GM18519 (cell line): ENCODE results near the gene MACROD2.
A peak's percentile ranks its signal among the peaks of the same experiment; 100 is the strongest.

Experiments
- ATAC-seq: cut with Tn5 transposase; IDR thresholded peaks from one replicate; pipeline ENCODE4 v1.9.1; 2021; ENCODE audit warnings: mild to moderate bottlenecking, moderate library complexity; ENCODE audit not compliant: unreplicated experiment, low FRiP score

MACROD2 gene

GRCh38 chr20:15256676-15257568 lies 1261.6 kb downstream of the MACROD2 start:
- ATAC-seq, result no peak

- ATAC-seq, result no peak
Measured at GRCh38 chr20:15257569-15257870, 1262.2 kb downstream of the MACROD2 start.

DNA sequence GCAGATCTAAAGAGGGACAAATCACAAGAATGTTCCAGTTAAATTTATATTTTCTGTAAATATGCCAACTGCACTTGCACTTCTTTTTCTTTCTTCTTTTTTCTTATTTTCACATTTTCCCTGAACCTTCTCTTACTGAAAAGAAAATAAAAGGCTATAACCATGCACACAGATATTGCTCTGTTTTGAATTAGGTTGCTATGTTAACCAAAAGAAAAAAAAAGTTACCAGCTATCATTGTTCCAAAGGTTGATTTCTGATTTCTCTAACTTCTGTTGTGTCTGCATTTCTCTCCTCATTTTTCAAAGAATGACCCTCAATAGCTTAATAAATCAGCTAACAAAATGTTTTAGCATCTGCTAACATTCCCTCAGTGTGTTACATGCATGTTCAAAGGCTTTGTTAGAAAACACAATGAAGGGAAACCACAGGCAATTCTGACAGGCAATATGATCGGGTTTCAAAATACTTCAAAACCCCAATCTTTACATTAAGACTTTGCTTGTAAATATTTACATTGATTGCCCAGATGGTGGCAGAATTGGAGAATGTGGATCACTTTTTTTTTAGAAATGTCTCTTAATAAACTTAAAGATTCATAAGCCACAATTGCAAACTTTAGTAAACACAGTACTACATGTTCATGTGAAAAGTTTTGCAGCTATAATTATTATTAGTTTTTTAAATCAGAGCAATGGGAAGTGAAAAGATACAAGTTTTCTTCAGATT lies 1270.4 kb downstream of the MACROD2 start:
- ATAC-seq, result no peak

- no peak for ATAC-seq
Measured at GRCh38 chr20:15267935-15268334, 1272.6 kb downstream of the MACROD2 start.

DNA sequence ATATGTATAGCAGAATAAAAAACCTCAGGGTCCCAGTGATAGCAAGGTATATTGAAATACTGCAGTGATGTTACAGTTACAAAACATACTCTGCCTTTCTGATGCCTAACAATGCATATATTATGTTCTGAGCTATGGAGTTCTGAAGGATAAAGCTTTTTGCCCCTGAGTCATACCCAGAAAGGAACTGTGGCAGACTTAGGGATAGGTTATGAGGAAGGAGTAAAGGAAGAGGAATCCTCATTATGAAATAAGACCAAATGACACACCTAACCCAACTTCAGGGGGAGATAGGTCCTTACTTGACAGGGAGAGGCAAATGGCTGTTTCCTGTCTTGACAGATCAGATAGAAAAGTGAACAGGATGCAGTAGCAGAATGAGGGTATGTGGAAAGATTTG lies 1282.7 kb downstream of the MACROD2 start:
- no peak for ATAC-seq

DNA sequence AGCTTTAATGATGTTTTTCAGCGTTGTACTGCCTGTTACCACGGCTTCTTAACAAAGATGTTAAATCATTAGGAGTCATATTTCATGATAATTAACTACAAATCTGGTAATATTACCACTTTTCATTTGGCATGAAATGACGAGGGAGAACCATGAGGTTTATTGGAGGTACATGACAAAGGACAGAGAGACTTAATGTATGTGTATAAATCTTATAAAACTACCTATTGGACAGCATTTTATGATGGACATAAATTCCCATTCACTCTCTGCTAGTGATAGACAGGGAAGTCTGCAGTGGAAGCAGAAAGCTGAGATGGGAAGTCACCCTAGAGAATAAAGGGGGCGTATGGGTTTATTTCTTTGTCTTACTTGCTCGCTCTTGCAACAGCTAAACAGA lies 1292.0 kb downstream of the MACROD2 start:
- ATAC-seq, result no peak

DNA sequence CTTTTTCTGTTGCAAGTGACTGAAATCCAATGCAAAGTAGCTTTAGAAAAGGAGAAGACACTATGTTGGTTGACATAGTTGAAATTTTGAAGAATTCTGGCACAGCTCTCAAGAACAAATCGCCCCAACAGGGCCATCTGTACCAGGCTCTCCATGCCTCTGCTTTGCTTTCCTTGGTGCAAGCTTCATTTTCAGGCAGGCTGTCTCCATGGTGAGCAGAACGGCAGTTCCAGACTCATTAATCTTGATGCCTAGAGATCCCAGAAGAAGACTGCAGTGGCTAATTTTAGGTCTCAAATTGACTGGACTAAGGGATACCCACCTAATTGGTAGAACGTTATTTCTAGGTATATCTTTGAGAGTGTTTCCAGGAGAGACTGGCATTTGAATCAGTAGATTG lies 1292.8 kb downstream of the MACROD2 start:
- ATAC-seq, result no peak

GRCh38 chr20:15289337-15289736 lies 1294.0 kb downstream of the MACROD2 start:
- no peak for ATAC-seq

DNA sequence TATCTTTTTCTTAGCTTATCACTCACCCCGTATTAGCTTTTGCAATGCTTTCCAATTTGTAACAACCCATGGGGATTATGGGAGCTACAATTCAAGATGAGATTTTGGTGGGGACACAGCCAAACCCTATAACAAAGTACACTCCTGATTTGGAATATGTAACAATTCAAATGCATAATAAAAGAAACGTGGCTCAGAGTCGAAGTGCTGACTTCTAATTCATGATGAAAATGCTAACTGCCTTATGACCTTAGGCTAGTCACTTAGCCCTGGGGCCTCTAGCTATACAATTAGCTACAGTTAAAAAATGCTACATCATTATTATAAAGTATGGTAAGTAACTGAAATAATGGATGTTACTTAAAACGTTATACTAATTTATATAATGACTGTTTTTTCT lies 1297.1 kb downstream of the MACROD2 start:
- ATAC-seq, result no peak

GRCh38 chr20:15296422-15296821 lies 1301.1 kb downstream of the MACROD2 start:
- no peak for ATAC-seq

- no peak for ATAC-seq
Measured at GRCh38 chr20:15297059-15297875, 1302.0 kb downstream of the MACROD2 start.

GRCh38 chr20:15302075-15302474 lies 1306.8 kb downstream of the MACROD2 start:
- no peak for ATAC-seq

GRCh38 chr20:15310361-15310760 lies 1315.0 kb downstream of the MACROD2 start:
- no peak for ATAC-seq

DNA sequence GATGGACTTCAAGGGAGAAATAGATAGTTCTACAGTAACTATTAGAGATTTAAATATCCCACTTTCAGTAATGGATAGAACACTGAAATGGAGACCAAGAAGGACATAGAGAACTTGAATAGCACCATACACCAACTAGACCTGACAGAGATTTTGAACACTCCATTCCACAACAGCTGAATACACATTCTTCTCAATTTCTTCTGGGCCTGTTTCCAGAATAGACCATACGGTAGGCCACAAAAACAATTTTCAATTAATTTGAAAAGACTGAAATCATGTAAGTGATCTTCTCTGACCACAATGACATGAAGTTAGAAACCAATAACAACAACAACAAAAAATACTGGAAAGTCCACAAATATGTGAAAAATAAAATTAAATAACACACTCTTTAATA lies 1321.2 kb downstream of the MACROD2 start:
- no peak for ATAC-seq

GRCh38 chr20:15317546-15318232 lies 1322.4 kb downstream of the MACROD2 start:
- peak; percentile 75 for ATAC-seq

GRCh38 chr20:15318682-15319081 lies 1323.4 kb downstream of the MACROD2 start:
- no peak for ATAC-seq

DNA sequence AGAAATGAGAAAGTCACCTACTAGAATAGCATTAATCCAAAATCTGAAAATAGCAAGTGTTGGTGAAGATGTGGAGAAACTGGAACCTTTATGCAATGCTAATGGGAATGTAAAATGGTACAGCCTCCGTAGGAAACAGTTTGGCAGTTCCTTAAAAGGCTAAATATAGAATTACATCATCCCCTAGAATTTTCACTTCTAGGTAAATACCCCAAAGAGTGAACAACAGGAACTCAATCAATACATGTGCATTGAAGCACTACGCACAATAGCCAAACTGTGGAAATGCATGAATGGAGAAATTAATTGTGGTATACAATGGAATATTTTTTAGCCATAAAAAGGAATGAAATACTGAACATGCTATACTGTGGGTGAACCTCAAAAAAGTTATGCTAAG lies 1324.1 kb downstream of the MACROD2 start:
- ATAC-seq, result no peak

- no peak for ATAC-seq
Measured at GRCh38 chr20:15320941-15321340, 1325.6 kb downstream of the MACROD2 start.

GRCh38 chr20:15327123-15327522 lies 1331.8 kb downstream of the MACROD2 start:
- no peak for ATAC-seq

DNA sequence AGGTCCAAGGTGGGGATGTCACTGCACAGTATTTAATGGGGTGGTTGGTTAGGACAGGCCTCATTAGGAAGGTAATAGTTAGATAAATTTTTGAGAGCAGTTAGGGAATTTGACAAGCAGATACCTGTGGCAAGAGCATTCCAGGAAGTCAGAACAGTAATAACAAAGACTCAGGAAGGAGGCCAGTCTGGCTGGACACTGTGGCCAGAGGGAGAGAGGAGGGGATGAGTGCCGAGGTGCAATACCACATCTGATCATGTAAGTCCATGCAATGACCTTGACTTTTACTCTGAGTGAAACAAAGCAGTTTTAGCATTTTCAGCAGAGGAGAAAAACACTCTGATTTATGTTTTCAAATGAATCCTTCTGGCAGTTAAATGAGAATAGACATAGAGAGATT lies 1332.8 kb downstream of the MACROD2 start:
- no peak for ATAC-seq
